ENCODE results near the gene DCDC2C.

The DCDC2C gene

DNA sequence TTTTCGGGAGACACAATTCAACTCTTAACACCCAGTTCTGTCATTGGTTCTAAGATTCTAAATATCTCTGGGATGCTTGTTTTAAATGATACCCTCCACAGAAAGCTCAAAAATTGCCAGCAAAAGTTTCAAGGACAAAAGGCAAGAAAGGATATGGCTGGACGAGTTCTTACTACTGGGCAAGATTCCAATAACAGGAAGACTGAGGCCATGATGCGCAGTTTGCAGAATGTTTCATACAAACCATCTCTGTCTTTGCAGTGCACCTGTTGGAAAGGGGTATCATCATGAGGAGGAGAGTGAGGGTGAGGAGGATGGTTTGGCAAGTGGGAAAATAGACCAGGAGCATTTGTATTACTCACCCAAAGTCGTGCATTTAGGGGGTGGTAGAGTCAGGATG, 172.8 kb downstream of the DCDC2C start:
- DNase-seq (ENCODE audit: low read depth in 4 of 4, low spot score in 1 of 4) = no peak

DNA sequence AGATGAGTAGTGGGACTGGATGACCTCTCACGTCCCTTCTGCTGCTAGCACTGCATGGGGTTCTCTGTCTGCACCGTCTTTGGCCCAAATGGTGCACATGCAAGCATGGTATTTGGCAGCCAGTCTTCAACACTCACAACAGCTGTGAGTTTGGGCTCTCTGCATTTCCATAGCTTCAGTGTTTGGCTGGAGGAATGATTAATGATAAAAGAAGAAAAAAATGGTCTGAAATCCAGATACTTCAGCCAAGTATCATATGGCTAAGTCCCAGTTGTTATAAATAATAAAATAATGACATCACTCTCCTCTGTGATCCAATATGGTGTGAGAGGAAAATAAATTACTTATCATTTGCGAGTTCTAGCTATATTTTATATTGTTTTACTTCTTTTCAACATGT, 173.3 kb downstream of the DCDC2C start:
- no peak for DNase-seq (ENCODE audit: low read depth in 4 of 4, low spot score in 1 of 4)

DNA sequence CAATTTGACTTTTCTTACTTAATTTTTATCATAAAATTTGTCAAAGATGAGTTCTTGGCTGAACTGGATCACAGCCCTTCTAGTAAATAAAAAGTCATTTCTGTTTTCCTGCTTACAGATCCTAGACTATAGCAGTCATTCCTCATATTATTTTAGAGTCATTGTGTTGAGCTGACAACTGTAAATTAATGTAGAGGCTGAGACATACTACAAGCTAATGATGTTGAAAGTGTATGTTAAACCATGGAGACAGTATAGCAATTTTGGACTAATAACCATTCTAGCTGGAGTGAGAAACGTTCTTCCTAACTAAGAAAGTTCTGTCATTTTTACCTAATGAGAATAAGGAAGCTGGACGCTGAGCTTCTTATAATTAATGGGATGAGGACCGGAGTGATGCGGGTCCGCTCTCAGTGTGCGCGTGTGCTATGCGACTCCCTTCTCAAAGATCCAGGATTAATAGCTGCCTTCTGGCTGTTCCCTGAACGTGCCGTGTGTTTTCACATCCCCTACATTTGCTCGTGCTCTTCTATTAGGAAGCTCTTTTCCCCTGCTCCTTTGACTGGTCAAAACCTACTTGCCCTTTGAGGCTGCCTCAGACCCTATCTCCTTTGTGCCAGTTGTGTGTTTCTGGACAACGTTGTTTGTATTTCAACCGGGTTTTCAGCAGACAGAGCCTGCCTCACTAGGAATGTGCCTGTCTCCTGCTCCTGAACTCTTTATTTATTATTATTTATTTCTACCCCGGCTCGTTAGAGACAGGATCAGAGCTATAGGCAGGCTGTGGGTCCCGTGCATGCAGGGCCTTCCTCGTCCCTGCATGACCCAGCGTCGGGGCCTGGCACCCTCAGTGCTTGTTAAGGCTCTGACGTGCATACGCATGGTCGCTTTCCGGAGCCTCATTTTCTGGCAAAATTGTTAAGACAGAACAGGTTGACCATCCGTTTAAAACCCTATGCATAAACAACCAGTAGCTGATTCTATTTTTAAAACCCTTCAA, 182.6 kb downstream of the DCDC2C start:
- no peak for DNase-seq (ENCODE audit: low read depth in 4 of 4, low spot score in 1 of 4)

DNA sequence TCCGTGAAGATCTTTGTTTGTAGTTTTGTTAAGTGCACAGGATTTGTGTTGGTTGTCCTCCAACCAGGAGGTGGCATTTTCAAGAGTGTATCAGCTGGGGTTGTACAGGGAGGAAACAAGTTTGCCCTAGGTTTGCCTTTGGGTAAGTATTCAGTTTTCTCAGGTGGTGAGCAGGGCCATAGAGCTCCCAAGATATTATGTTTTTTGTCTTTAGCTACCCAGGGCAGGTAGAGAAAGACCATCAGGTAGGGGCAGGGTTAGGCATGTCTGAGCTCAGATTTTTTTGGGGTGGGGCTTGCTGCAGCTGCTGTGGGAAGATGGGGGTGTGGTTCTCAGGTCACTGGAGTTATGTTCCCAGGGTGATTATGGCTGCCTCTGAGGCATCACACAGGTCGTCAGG, 191.6 kb downstream of the DCDC2C start:
- DNase-seq (ENCODE audit: low read depth in 4 of 4, low spot score in 1 of 4) = no peak

All from stimulated activated CD4-positive, alpha-beta T cell treated with anti-CD3 and anti-CD28 coated beads, Interleukin-1b, Interleukin-23, amount 100 ng/mL, for 24 hours (primary cell).